HepG2 (cell line): ENCODE results near the gene POC1B. TPM values are rescaled to one million over a fixed set of nuclear protein-coding genes. Genes with fewer than 3 reads are reported as not detected.

Source experiments
- ATAC-seq: fragments of 200-7000 bp; cut with Tn5 transposase; 3 replicates; pipeline ENCODE4 v1.9.1; 2020; ENCODE audit warnings: mild to moderate bottlenecking, moderate library complexity
- BruUV-seq: library from RNA; stranded (reverse); fragments of 400-500 nt; replicated peaks from 2 replicates; lab custom pipeline; 2021; lab: Mats Ljungman, UMichigan
- CTCF ChIA-PET: fragments of 300-600 bp; formaldehyde crosslinking; extraction: SDS; loops from one replicate; lab custom pipeline; 2021; ENCODE audit warnings: low total read pairs, inconsistent platforms, low intra/inter-chr PET ratio; lab: Yijun Ruan, JAX
- POLR2A ChIA-PET: fragments of 350-600 bp; sonication (Branson Sonifier 250); formaldehyde crosslinking; loops from one replicate; lab custom pipeline; 2020; ENCODE audit warnings: antibody characterized with exemption, inconsistent platforms; lab: Yijun Ruan, JAX
- DNase-seq: peaks from one replicate; pipeline ENCODE4 v3.0.0-alpha.2; 2015; ENCODE audit warnings: low spot score
- FAIRE-seq: peaks from 3 replicates; lab custom pipeline; 2011; peaks lifted over from hg19 to GRCh38; lab: Jason Lieb, UNC
- H2AFZ ChIP-seq: one replicate; pipeline ENCODE4 v1.6.1; 2011; ENCODE audit warnings: low read length, inconsistent platforms
- H3K27ac ChIP-seq: fragments of 300-600 bp; 3 replicates; pipeline ENCODE4 v1.8.0; 2011; ENCODE audit warnings: mixed run types, mild to moderate bottlenecking, mixed read lengths, low read length, inconsistent platforms; ENCODE audit not compliant: insufficient read depth; ENCODE audit errors: extremely low read length
- H3K27me3 ChIP-seq, 2 experiments: fragments of 200-600 bp in 1 of 2; 2 replicates in 1 of 2; 3 replicates in 1 of 2; pipeline versions ENCODE4 v1.6.0 to v1.8.0; 2011; ENCODE audit warnings: low read length in 2 of 2, mild to moderate bottlenecking in 2 of 2, moderate library complexity in 2 of 2, inconsistent platforms in 1 of 2; ENCODE audit not compliant: insufficient read depth in 2 of 2, control insufficient read depth in 1 of 2
- H3K36me3 ChIP-seq, 2 experiments: fragments of 200-600 bp in 1 of 2; replicated peaks in 1 of 2; 2 replicates in 1 of 2; 3 replicates in 1 of 2; pipeline versions ENCODE4 v1.5.1 to v1.8.0; 2011; ENCODE audit warnings: low read length in 2 of 2, inconsistent platforms in 1 of 2; ENCODE audit not compliant: insufficient read depth in 2 of 2, control insufficient read depth in 1 of 2
- H3K4me1 ChIP-seq: 2 replicates; pipeline ENCODE4 v1.5.1; 2012; ENCODE audit warnings: low read length, inconsistent platforms; ENCODE audit not compliant: insufficient read depth
- H3K4me2 ChIP-seq: 2 replicates; pipeline ENCODE4 v1.6.0; 2011; ENCODE audit warnings: low read depth, low read length, inconsistent platforms
- H3K4me3 ChIP-seq, 3 experiments: fragments of 200-600 bp in 1 of 3; sonication (generic), shearing (Covaris generic) in 1 of 3; replicated peaks in 1 of 3; 2 replicates each; pipeline ENCODE4 v1.5.1; 2011 to 2016; ENCODE audit warnings: low read length in 3 of 3, inconsistent platforms in 2 of 3, low read depth in 2 of 3, mild to moderate bottlenecking in 2 of 3, control low read depth in 1 of 3, mixed read lengths in 1 of 3; ENCODE audit not compliant: insufficient read depth in 1 of 3
- H3K79me2 ChIP-seq: one replicate; pipeline ENCODE4 v1.6.1; 2011; ENCODE audit warnings: low read length, inconsistent platforms; ENCODE audit not compliant: insufficient read depth
- H3K9ac ChIP-seq: 2 replicates; pipeline ENCODE4 v1.6.0; 2011; ENCODE audit warnings: mild to moderate bottlenecking, low read depth, low read length, inconsistent platforms; ENCODE audit not compliant: insufficient read depth
- H3K9me3 ChIP-seq: 2 replicates; pipeline ENCODE4 v1.5.1; 2012; ENCODE audit warnings: mild to moderate bottlenecking, low read length
- H4K20me1 ChIP-seq: 2 replicates; pipeline ENCODE4 v1.6.0; 2011; ENCODE audit warnings: inconsistent platforms, mild to moderate bottlenecking, low read length, moderate library complexity; ENCODE audit not compliant: insufficient read depth
- PHF21A ChIP-seq: sonication (generic); formaldehyde crosslinking; IDR thresholded peaks from 2 replicates; pipeline ENCODE4 v1.5.0; 2020; ENCODE audit warnings: mild to moderate bottlenecking, missing genetic modification reagents
- ZC3H4 ChIP-seq: sonication (generic); formaldehyde crosslinking; IDR thresholded peaks from 2 replicates; pipeline ENCODE4 v1.4.0; 2020; ENCODE audit warnings: missing genetic modification reagents, borderline replicate concordance
- ZNF136 ChIP-seq: sonication (generic); formaldehyde crosslinking; IDR thresholded peaks from 2 replicates; pipeline ENCODE4 v1.8.1; 2022; ENCODE audit warnings: low read depth, mild to moderate bottlenecking, moderate library complexity, missing genetic modification reagents
- ZNF142 ChIP-seq: sonication (generic); formaldehyde crosslinking; IDR thresholded peaks from 2 replicates; pipeline ENCODE4 v1.4.0; 2020; ENCODE audit warnings: missing genetic modification reagents
- ZNF17 ChIP-seq: sonication (generic); formaldehyde crosslinking; IDR thresholded peaks from 2 replicates; pipeline ENCODE4 v1.5.0; 2020; ENCODE audit warnings: mild to moderate bottlenecking, missing genetic modification reagents
- ZNF749 ChIP-seq: sonication (generic); formaldehyde crosslinking; IDR thresholded peaks from 2 replicates; pipeline ENCODE4 v1.8.0; 2022; ENCODE audit warnings: mild to moderate bottlenecking, missing genetic modification reagents, moderate library complexity, borderline replicate concordance
- WGBS: methylation state at CpG from one replicate; pipeline ENCODE4 v1.1.6; 2017; ENCODE audit warnings: low lambda C conversion rate; 5-methylcytosine and 5-hydroxymethylcytosine counted together
- in situ Hi-C: cut with HindIII; loops from 2 replicates; pipeline ENCODE4 v1.10.0; 2017; ENCODE audit warnings: low pct_unique_long_range_greater_than_20kb; ENCODE audit not compliant: extremely low pct_ligation_motif_present
- intact Hi-C: fragments of 100-400 bp; cut with micrococcal nuclease; formaldehyde crosslinking; loops from one replicate; pipeline ENCODE4 v1.10.0; 2022; ENCODE audit not compliant: unreplicated experiment
- polyA plus RNA-seq, 8 experiments: library from polyadenylated mRNA; depleted of rRNA in 3 of 8; stranded (reverse) in 7 of 8; unstranded in 1 of 8; fragments of >200 nt; fragmentation: Illumina TruSeq in 4 of 8; extraction: Trizol in 4 of 8; gene quantifications; 2 replicates each; pipeline versions ENCODE4 v1.2.1 to v1.2.3, GENCODE V29; 2011 to 2016; ENCODE audit warnings: low read depth in 4 of 8, missing spikeins in 1 of 8, mixed read lengths in 1 of 8; ENCODE audit not compliant: insufficient read depth in 1 of 8
- total RNA-seq, 5 experiments: library from RNA; depleted of rRNA; stranded (reverse); fragments of >200 nt; fragmentation: Illumina TruSeq; extraction: Trizol; gene quantifications; 2 replicates each; pipeline ENCODE4 v1.2.3, GENCODE V29; 2016; ENCODE audit warnings: low read depth in 1 of 5

The POC1B gene
- total and polyA plus RNA-seq, 2 of the 13 experiments (the other 11 are each of a cell fraction or from before 2014, with no cell fraction given): 9.3 to 11.0 TPM

GRCh38 chr12:89497467-89497866, 28.4 kb downstream of the POC1B start:
- Histone ChIP-seq H3K9me3 (no peaks in the 10 kb centered on the region), H3K4me1 (peaks cover 13% of the 10 kb centered on the region), H3K9ac (no peak overlapping the region), H3K27me3 (no peaks in the 10 kb centered on the region), H3K4me3 (no peak overlapping the region), H3K4me2 (no peak overlapping the region), H3K36me3 (0 out of 5 replicates have a peak, but pooled peaks cover 0 to 4% of the 10 kb centered on the region in 2 experiments), H3K27ac (no peak overlapping the region), H3K79me2 (no peaks in the 10 kb centered on the region), H2AFZ (no peak overlapping the region), H4K20me1 (no peaks in the 10 kb centered on the region)
- no peak for ATAC-seq
- no peak for DNase-seq
- TF ChIP-seq PHF21A (no peak), ZNF142 (CRISPR knock-in tag) (no peak), ZNF17 (CRISPR knock-in tag) (no peak), ZC3H4 (CRISPR knock-in tag) (no peak), ZNF749 (CRISPR knock-in tag) (no peak), ZNF136 (CRISPR knock-in tag) (no peak)
- intact Hi-C loops: no loop called here
- ChIA-PET POLR2A (no interaction called here), CTCF (no interaction called here)
- BruUV-seq: no TSS peak
- WGBS: 96% methylated on average over 4 of the region's 4 CpGs
- in situ Hi-C loops: no loop called here
- no peak for FAIRE-seq
